DMS114 treated with DMSO at 0.1 percent for 48 hours (cell line): ENCODE data around the gene STKLD1.
"Not testable (repeated sequence)": the region's sequence is repeated elsewhere in the genome, so short reads cannot be mapped to it uniquely, and the experiment has no call there.

Experiments used
- DNase-seq: peaks from one replicate; lab custom pipeline; 2025; ENCODE audit not compliant: unreplicated experiment; lab: John Stamatoyannopoulos, UW

Gene STKLD1

GRCh38 chr9:133375724-133376654 is at the start of gene STKLD1, which contains the start of gene SURF4:
TSS of gene STKLD1 (plus strand) at chr9:133376366. CDS start at chr9:133376474, 108 bp downstream.
TSS of gene SURF4 (minus strand) at chr9:133376060. CDS start at chr9:133375969, 91 bp downstream.
- peak; percentile 80 for DNase-seq

- DNase-seq, result not testable (repeated sequence)
Observed at GRCh38 chr9:133327021-133327420, 49.1 kb upstream of the STKLD1 start.

- no peak for DNase-seq
Observed at GRCh38 chr9:133327834-133328484, 48.2 kb upstream of the STKLD1 start.

GRCh38 chr9:133329306-133330156 is 46.6 kb upstream of the STKLD1 start:
- not testable (repeated sequence) for DNase-seq

GRCh38 chr9:133331221-133331620 is 44.9 kb upstream of the STKLD1 start:
- no peak for DNase-seq

- DNase-seq, result no peak
Observed at GRCh38 chr9:133331641-133332380, 44.4 kb upstream of the STKLD1 start.

DNA sequence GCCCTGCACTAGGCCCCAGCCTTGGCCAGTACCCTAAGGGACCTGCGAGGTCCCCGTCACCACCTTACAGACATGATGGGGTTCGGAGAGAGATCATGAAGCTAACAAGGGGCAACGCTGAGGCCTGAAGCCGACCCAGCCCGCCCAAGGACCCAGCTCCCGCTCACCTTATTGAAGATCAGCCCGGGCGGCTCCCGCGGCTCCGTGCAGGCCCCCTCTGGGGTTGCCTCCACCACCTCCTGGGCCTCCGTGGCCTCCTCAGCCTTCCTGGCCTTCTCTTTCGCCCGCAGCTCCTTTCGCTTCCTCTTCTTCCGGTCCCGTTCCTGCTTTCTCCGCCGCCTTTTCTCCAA is 43.8 kb upstream of the STKLD1 start:
- DNase-seq, result no peak

GRCh38 chr9:133333011-133333410 is 43.2 kb upstream of the STKLD1 start:
- DNase-seq, result no peak

DNA sequence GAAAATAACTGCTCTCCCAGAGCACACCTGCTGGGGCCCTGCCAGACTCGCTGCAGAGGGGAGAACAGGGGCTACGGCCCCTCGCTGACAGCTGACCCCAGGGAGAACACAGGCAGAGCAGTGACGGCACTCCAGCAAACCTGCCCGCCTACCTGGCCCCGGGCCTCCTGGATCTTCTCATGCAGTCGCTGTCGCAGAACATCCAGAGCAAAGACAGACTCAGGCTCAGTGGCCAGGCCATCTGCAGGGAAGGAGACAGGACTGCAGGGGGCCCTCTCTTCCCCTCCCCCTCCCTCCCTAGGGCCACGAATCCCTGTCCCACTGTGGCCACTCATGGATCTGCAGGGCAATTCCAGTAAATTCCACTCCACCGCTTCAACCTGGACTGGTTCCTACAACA is 42.6 kb upstream of the STKLD1 start:
- no peak for DNase-seq

DNA sequence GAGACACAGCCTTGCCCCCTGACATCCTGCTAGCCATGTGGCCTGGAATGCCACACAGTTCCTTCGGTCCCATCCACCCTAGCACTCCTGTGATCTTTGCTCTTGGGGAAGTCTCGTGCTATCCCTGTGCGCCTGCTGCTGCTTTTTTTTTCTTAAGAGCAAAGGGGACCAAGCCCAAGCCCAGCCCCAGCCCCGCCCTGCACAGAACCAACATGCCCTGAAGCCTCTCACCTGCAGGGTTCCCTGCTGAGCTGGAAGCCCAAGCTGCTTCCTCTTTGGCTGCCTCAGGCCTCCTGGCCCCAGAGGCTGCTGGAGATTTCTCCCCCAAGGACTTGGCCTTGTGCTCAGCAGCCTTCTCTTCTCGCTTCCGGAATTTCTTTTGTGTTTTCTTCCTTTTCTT is 42.0 kb upstream of the STKLD1 start:
- DNase-seq, result no peak

DNA sequence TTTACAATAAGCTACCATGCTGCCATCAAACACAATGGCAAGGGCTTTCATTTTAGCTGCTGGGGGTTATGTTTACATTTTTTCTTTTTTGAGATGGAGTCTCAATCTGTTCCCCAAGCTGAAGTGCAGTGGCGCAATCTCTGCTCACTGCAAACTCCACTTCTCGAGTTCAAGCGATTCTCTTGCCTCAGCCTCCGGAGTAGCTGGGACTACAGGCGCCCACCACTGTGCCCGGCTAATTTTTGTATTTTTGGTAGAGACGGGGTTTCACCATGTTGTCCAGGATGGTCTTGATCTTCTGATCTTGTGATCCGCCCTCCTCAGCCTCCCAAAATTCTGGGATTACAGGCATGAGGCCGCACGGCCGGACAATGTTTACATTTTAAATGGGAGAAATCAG is 41.3 kb upstream of the STKLD1 start:
- not testable (repeated sequence) for DNase-seq

GRCh38 chr9:133335924-133336811 is 40.0 kb upstream of the STKLD1 start, which contains the start of gene SURF6:
TSS of gene SURF6 (minus strand) at chr9:133336188. CDS start at chr9:133336132, 56 bp downstream.
- DNase-seq, result peak; percentile 65

DNA sequence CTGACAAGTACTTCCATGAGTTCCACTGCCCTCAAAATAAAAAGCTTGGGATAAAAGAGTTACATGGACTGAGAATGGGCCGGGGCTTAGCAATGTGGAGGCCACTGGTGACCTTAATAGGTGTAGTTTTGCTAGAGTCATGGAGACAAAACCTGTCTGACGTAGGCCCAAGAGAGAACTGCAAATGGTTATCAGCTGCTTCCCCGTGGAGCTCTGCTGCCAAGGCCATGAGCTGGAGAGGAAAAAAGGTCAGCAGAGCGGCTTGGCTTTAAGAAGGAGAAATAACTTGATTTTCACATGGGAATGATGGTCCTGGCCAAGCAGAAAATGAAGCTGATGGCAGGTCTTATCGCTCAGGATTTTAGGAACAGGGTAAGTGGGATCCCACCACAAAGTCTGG is 36.5 kb upstream of the STKLD1 start:
- DNase-seq, result no peak

DNA sequence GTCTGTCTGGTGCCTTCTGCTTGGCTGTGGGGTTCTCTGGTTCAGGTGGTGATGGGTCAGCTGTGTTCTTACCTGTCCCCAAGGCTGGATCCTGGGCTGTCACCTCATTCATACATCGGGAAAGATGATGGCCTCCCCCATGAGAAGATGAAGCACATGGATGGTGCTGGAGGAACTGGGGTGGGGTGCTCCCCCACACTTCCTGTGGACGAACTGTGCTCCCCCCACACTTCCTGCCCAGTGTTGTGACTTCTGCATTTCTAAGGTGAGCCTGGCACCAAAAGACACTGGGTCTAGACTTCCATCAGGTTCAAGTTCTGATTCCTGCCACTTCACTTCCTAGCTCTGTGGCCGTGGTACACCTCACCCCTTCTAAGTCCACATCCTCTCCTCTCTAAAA is 35.9 kb upstream of the STKLD1 start:
- no peak for DNase-seq

DNA sequence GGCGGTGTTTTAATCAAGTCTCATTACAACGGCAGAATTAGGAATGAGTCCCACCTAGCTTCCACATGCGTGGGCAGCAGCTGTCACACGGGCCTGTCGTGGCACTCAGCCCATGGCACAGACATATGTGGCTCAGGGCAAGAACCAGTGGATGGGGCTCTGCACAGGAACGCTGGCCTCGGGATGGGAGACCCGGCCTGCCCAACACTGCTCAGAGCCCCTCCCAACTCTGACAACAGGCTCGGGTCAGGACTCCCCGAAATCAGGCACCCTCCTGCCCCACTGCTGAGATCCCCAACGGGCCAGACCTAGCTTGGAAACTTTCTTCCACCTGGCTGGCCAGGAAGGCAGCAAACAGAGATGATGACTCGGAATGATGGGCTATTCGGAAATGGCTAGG is 35.2 kb upstream of the STKLD1 start:
- no peak for DNase-seq

GRCh38 chr9:133341369-133342068 is 34.6 kb upstream of the STKLD1 start:
- DNase-seq, result no peak

- DNase-seq, result no peak
Observed at GRCh38 chr9:133342069-133342406, 34.1 kb upstream of the STKLD1 start.

GRCh38 chr9:133342570-133342969 is 33.6 kb upstream of the STKLD1 start:
- DNase-seq, result no peak

- no peak for DNase-seq
Observed at GRCh38 chr9:133344071-133344470, 32.1 kb upstream of the STKLD1 start.
